Left lung (tissue), 14 donors: Measurements from ENCODE around the gene RNASEH1. TPM values are rescaled to one million over a fixed set of nuclear protein-coding genes. Genes with fewer than 3 reads are reported as not detected.

Source experiments
- ATAC-seq: fragments of 200-7000 bp; cut with Tn5 transposase; one replicate; pipeline ENCODE4 v1.9.1; 2020; ENCODE audit warnings: moderate library complexity
- DNase-seq, 4 donors: peaks; one replicate each; pipeline ENCODE4 v3.0.0-alpha.2; 2013 to 2020
- H3K27ac ChIP-seq, 2 donors: fragments of 200-600 bp; sonication (generic) in 1 of 2; one replicate each; pipeline versions ENCODE4 v1.5.0 to v1.8.0; 2020 to 2021
- H3K27me3 ChIP-seq, 2 donors: fragments of 200-600 bp; sonication (generic) in 1 of 2; one replicate each; pipeline versions ENCODE4 v1.5.0 to v1.8.0; 2020 to 2021
- H3K36me3 ChIP-seq, 2 donors: fragments of 200-600 bp; sonication (generic) in 1 of 2; one replicate each; pipeline versions ENCODE4 v1.5.0 to v1.8.0; 2020 to 2021
- H3K4me1 ChIP-seq, 2 donors: fragments of 200-600 bp; one replicate each; pipeline ENCODE4 v1.8.0; 2021
- H3K4me3 ChIP-seq, 2 donors: fragments of 200-600 bp; sonication (generic) in 1 of 2; one replicate each; pipeline versions ENCODE4 v1.5.0 to v1.8.0; 2020 to 2021; ENCODE audit warnings: mild to moderate bottlenecking in 1 of 2
- H3K9me3 ChIP-seq, 2 donors: fragments of 200-600 bp; sonication (generic) in 1 of 2; one replicate each; pipeline versions ENCODE4 v1.5.0 to v1.8.0; 2020 to 2021
- intact Hi-C, 2 donors: fragments of 100-400 bp; cut with DNase I; formaldehyde crosslinking; loops; one replicate each; pipeline versions ENCODE4 v1.11.2 to v1.14.2; 2022
- long read RNA-seq, 12 donors: library from polyadenylated mRNA in 2 of 12; unstranded in 2 of 12; transcript quantifications; one replicate each; pipeline ENCODE4 v2.0.0 and lab custom pipeline, GENCODE V29; 2019 to 2026
- polyA plus RNA-seq, 6 donors: library from polyadenylated mRNA; unstranded; fragments of 120-200 nt; gene quantifications; one replicate each; pipeline ENCODE4 v1.2.1, GENCODE V29; 2013; ENCODE audit not compliant: insufficient read length in 6 of 6
- total RNA-seq, 2 donors: library from RNA; stranded (reverse); fragmentation: NEBNext Ultra II Directional; extraction: Animal tissue kit (Norgen Biotek cat#: 25700); gene quantifications; one replicate each; pipeline ENCODE4 v1.2.1, GENCODE V29; 2021
- TF ChIP-seq, protein P1 (sequence below), 2 donors: fragments of 200-600 bp; sonication (generic) in 1 of 2; IDR thresholded peaks; one replicate each; pipeline versions ENCODE4 v1.5.0 to v1.8.0; 2021; ENCODE audit warnings: antibody characterized with exemption in 2 of 2
- donor health status: DM: no; HTN: yes; CAD: no.
- donor health status: DM: no; HTN: no; CAD: no.

The RNASEH1 gene, protein sequence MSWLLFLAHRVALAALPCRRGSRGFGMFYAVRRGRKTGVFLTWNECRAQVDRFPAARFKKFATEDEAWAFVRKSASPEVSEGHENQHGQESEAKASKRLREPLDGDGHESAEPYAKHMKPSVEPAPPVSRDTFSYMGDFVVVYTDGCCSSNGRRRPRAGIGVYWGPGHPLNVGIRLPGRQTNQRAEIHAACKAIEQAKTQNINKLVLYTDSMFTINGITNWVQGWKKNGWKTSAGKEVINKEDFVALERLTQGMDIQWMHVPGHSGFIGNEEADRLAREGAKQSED
- 10 to 100 TPM; 16.1 to 22.8 TPM for total RNA-seq
- polyA plus RNA-seq, result 10 to 100 TPM; 17.8 to 21.8 (median 18.8) TPM
- long read RNA-seq, donor 1, transcript RNASEH1-201 (8 exons, 1,887 nt), result major isoform, 10 of 30 reads
- long read RNA-seq, donor 1, partial matches to known transcripts, result 5 of 30 reads
- long read RNA-seq, donor 1, other reads (novel, unspliced or antisense), result 15 of 30 reads
- long read RNA-seq, donor 2, partial matches to known transcripts, result 2,186 of 4,979 reads
- long read RNA-seq, donor 2, other reads (novel, unspliced or antisense), result 2,789 of 4,979 reads
- long read RNA-seq, donor 3, transcript RNASEH1-201 (8 exons, 1,887 nt), result major isoform, 7 of 5,879 reads
- long read RNA-seq, donor 3, partial matches to known transcripts, result 2,458 of 5,879 reads
- long read RNA-seq, donor 3, other reads (novel, unspliced or antisense), result 3,414 of 5,879 reads
- long read RNA-seq, donor 4, transcript RNASEH1-201 (8 exons, 1,887 nt), result major isoform, 26 of 31 reads
- long read RNA-seq, donor 4, partial matches to known transcripts, result 0 of 31 reads
- long read RNA-seq, donor 4, other reads (novel, unspliced or antisense), result 5 of 31 reads
- long read RNA-seq, donor 5, transcript RNASEH1-201 (8 exons, 1,887 nt), result major isoform, 8 of 3,640 reads
- long read RNA-seq, donor 5, partial matches to known transcripts, result 1,458 of 3,640 reads
- long read RNA-seq, donor 5, other reads (novel, unspliced or antisense), result 2,174 of 3,640 reads
- long read RNA-seq, donor 6, transcript RNASEH1-201 (8 exons, 1,887 nt), result major isoform, 8 of 8 reads
- long read RNA-seq, donor 6, partial matches to known transcripts, result 0 of 8 reads
- long read RNA-seq, donor 6, other reads (novel, unspliced or antisense), result 0 of 8 reads
- long read RNA-seq, donor 7, partial matches to known transcripts, result 1,594 of 5,273 reads
- long read RNA-seq, donor 7, other reads (novel, unspliced or antisense), result 3,676 of 5,273 reads
- long read RNA-seq, donor 8, transcript RNASEH1-201 (8 exons, 1,887 nt), result major isoform, 7 of 3,258 reads
- long read RNA-seq, donor 8, partial matches to known transcripts, result 1,087 of 3,258 reads
- long read RNA-seq, donor 8, other reads (novel, unspliced or antisense), result 2,164 of 3,258 reads
- long read RNA-seq, donor 9, result 0 reads
- long read RNA-seq, donor 10, transcript RNASEH1-201 (8 exons, 1,887 nt), result major isoform, 58 of 64 reads
- long read RNA-seq, donor 10, partial matches to known transcripts, result 0 of 64 reads
- long read RNA-seq, donor 10, other reads (novel, unspliced or antisense), result 6 of 64 reads
- long read RNA-seq, donor 11, transcript RNASEH1-201 (8 exons, 1,887 nt), result major isoform, 9 of 1,733 reads
- long read RNA-seq, donor 11, partial matches to known transcripts, result 1,711 of 1,733 reads
- long read RNA-seq, donor 11, other reads (novel, unspliced or antisense), result 13 of 1,733 reads
- long read RNA-seq, donor 12, partial matches to known transcripts, result 4,168 of 4,235 reads
- long read RNA-seq, donor 12, other reads (novel, unspliced or antisense), result 63 of 4,235 reads

DNA sequence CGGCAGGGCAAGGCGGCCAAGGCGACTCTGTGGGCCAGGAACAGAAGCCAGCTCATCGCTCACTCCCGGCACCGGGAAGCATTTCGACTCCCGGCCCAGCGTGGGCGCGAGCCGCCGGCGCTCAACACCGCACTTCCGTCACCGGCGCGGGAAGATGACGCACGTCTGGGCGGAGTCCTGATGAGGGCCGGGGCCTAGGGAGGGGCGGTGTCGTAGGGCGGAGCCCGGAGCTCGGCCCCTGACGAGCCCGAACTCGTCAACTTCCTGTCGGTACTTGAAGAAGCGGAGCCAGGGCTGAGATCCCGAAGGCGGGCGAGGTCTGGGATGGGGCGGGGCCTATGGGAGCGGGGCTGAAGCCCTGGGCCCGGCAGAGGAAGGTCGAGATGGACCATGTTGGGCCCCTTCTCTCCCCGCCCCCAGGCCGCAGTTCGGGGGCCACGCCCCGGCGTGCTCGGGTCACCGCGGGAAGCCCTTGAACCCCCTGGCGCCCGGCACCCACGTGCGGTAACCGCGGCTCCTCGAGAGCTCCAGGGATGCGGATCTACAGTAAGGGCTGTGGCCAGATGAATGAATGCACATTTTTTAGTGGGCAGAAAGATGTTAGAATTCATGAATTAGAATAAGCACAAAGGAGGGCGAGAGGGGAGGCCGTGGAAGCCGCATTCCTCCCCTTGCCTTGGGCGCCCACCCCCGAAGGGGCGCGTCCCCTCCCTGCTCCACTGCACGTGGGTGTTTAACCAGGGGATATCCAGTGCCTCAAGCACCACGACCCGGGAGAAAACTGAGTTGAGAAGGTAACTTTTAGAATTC lies at the start of gene RNASEH1:
Gene RNASEH1, minus strand, starts transcription at position 129 of the 810 bp plus-strand sequence. Its CDS starts 73 bp downstream, at position 56.
- TF ChIP-seq, protein P1, sequence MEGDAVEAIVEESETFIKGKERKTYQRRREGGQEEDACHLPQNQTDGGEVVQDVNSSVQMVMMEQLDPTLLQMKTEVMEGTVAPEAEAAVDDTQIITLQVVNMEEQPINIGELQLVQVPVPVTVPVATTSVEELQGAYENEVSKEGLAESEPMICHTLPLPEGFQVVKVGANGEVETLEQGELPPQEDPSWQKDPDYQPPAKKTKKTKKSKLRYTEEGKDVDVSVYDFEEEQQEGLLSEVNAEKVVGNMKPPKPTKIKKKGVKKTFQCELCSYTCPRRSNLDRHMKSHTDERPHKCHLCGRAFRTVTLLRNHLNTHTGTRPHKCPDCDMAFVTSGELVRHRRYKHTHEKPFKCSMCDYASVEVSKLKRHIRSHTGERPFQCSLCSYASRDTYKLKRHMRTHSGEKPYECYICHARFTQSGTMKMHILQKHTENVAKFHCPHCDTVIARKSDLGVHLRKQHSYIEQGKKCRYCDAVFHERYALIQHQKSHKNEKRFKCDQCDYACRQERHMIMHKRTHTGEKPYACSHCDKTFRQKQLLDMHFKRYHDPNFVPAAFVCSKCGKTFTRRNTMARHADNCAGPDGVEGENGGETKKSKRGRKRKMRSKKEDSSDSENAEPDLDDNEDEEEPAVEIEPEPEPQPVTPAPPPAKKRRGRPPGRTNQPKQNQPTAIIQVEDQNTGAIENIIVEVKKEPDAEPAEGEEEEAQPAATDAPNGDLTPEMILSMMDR (IDR thresholded peaks at IDR 0.05), result no peak
- DNase-seq (peak; percentile 97 to 99 (median 98)), ATAC-seq (peak; percentile 99)
- H3K4me1 ChIP-seq, result peaks cover 6 to 22% of the 10 kb centered on the region in 2 donors
- no peaks in the 10 kb centered on the region for H3K9me3 ChIP-seq
- no peaks in the 10 kb centered on the region for H3K27me3 ChIP-seq
- H3K4me3 ChIP-seq, result peak within 1 kb of the TSS; percentile 95 to 96
- intact Hi-C loops, result no loop called here
- peak within 1 kb of the TSS; percentile 84 to 93 for H3K27ac ChIP-seq
- peaks cover 0 to 34% of the 10 kb centered on the region in 2 donors for H3K36me3 ChIP-seq

DNA sequence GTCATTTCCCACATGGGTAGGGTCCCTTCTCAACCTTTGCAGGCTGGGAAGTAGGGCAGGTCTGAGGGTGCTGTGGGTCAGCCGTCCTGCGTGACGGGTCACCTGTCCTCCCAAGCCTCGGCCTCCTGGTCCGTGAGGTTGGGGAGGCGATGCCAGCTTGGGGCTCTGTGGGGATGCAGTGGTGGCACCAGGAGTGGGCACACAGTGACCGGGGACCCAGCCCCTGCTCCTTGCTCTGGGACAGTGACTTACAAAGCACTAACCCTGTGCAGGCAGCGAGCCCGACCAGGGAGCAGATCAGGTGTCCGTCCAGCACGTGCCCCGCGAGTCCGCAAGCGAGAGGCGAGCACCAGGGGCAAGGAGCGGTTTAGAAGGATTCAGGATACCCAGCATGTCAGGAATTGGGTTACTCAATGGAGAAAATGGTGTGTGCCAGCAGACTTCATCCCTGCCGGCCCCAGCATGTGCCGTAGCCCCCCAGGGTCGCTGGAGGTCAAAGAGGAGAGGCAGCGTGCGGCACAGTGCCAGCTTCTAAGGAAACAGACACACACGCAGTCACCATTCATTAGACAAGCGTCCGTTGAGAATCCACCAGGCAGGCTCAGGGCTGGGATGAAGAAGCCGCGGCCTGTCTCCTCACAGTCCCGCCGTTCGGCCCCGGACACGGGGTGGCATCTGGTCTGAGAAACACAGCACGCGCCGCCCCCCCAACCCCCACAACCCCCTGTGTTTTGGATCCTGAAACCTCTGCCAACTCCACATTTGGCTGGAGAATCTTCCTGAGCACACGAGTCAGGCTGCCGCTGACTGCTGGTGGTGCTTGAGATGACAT lies 48.5 kb upstream of the RNASEH1 start:
- Histone ChIP-seq H3K36me3 (no peaks in the 10 kb centered on the region), H3K9me3 (no peaks in the 10 kb centered on the region), H3K27me3 (no peaks in the 10 kb centered on the region), H3K4me1 (no peaks in the 10 kb centered on the region), H3K4me3 (no peak overlapping the region), H3K27ac (no peak overlapping the region)
- intact Hi-C loops, result no loop called here
- DNase-seq (peak in 3 of 4 donors; percentile 30 to 74 (median 51)), ATAC-seq (no peak)
- TF ChIP-seq, protein P1 (IDR thresholded peaks at IDR 0.05), result no peak

DNA sequence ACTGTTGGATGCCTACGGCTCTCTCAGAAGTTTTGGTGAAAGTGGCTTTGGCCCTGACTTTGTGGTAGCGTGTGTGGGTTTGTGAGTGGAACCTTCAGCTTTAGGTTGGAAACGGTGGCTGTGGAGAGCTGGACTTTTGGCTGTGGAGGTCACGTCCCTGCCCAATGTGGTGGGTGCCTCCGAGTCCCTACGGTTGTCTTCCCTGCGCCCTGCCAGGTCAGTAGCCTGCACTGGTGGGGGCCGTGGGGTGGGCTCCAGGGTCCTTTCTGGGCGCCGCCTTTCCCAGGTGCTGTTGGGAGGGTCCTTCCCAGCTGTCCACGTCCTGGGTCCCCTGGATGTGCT lies 47.9 kb upstream of the RNASEH1 start:
- H3K27ac ChIP-seq, result no peak overlapping the region
- no peak for ATAC-seq
- peak in 2 of 4 donors; percentile 30 to 57 for DNase-seq
- TF ChIP-seq, protein P1 (IDR thresholded peaks at IDR 0.05), result no peak
- H3K36me3 ChIP-seq, result no peaks in the 10 kb centered on the region
- no peaks in the 10 kb centered on the region for H3K9me3 ChIP-seq
- H3K27me3 ChIP-seq, result no peaks in the 10 kb centered on the region
- intact Hi-C loops, result no loop called here
- no peak overlapping the region for H3K4me3 ChIP-seq
- H3K4me1 ChIP-seq, result no peaks in the 10 kb centered on the region
